ENCODE data around the gene DAND5.
"Not testable (repeated sequence)": the region's sequence is repeated elsewhere in the genome, so short reads cannot be mapped to it uniquely, and the experiment has no call there.

The DAND5 gene

GRCh38 chr19:12967907-12968306 lies 1.5 kb upstream of the DAND5 start:
- no peak for DNase-seq

- DNase-seq: no peak
Observed at GRCh38 chr19:12970070-12970820, 869 bp downstream of the DAND5 start.

GRCh38 chr19:12973236-12973635 lies 3.9 kb downstream of the DAND5 start:
- no peak for DNase-seq

- DNase-seq: no peak
Observed at GRCh38 chr19:12974301-12975220, 5.2 kb downstream of the DAND5 start.

- no peak for DNase-seq
Observed at GRCh38 chr19:12975221-12975741, 5.9 kb downstream of the DAND5 start.

- not testable (repeated sequence) for DNase-seq
Observed at GRCh38 chr19:12976109-12976508, 6.7 kb downstream of the DAND5 start.

GRCh38 chr19:12979974-12980373 lies 10.6 kb downstream of the DAND5 start:
- DNase-seq: no peak

GRCh38 chr19:12982648-12983047 lies 13.3 kb downstream of the DAND5 start:
- DNase-seq: no peak

- DNase-seq: no peak
Observed at GRCh38 chr19:12983091-12983490, 13.7 kb downstream of the DAND5 start.

GRCh38 chr19:12983542-12984142 lies 14.3 kb downstream of the DAND5 start:
- peak; percentile 73 for DNase-seq

GRCh38 chr19:12984143-12984627 lies 14.8 kb downstream of the DAND5 start:
- DNase-seq: no peak

- DNase-seq: peak; percentile 38
Observed at GRCh38 chr19:12984683-12985048, 15.3 kb downstream of the DAND5 start.

- DNase-seq: peak; percentile 77
Observed at GRCh38 chr19:12985049-12985776, 15.8 kb downstream of the DAND5 start.

GRCh38 chr19:12986726-12987125 lies 17.4 kb downstream of the DAND5 start:
- DNase-seq: no peak

GRCh38 chr19:12987190-12987589 lies 17.8 kb downstream of the DAND5 start:
- DNase-seq: no peak

GRCh38 chr19:12987781-12988180 lies 18.4 kb downstream of the DAND5 start:
- peak; percentile 42 for DNase-seq

- no peak for DNase-seq
Observed at GRCh38 chr19:12990431-12990830, 21.1 kb downstream of the DAND5 start.

- DNase-seq: no peak
Observed at GRCh38 chr19:12990853-12991252, 21.5 kb downstream of the DAND5 start.

- no peak for DNase-seq
Observed at GRCh38 chr19:12991296-12991695, 21.9 kb downstream of the DAND5 start.

- DNase-seq: no peak
Observed at GRCh38 chr19:12992729-12993128, 23.4 kb downstream of the DAND5 start.

- DNase-seq: no peak
Observed at GRCh38 chr19:12993562-12993961, 24.2 kb downstream of the DAND5 start.

Data from COR-L47 (cell line).